HepG2 (cell line): ENCODE measurements around the gene SNCAIP. TPM values are rescaled to one million over a fixed set of nuclear protein-coding genes. Genes with fewer than 3 reads are reported as not detected.

ENCODE experiments used
- ATAC-seq: fragments of 200-7000 bp; cut with Tn5 transposase; 3 replicates; pipeline ENCODE4 v1.9.1; 2020; ENCODE audit warnings: mild to moderate bottlenecking, moderate library complexity
- BruUV-seq: library from RNA; stranded (reverse); fragments of 400-500 nt; replicated peaks from 2 replicates; lab custom pipeline; 2021; lab: Mats Ljungman, UMichigan
- CTCF ChIA-PET: fragments of 300-600 bp; formaldehyde crosslinking; extraction: SDS; loops from one replicate; lab custom pipeline; 2021; ENCODE audit warnings: low total read pairs, inconsistent platforms, low intra/inter-chr PET ratio; lab: Yijun Ruan, JAX
- POLR2A ChIA-PET: fragments of 350-600 bp; sonication (Branson Sonifier 250); formaldehyde crosslinking; loops from one replicate; lab custom pipeline; 2020; ENCODE audit warnings: antibody characterized with exemption, inconsistent platforms; lab: Yijun Ruan, JAX
- DNase-seq: peaks from one replicate; pipeline ENCODE4 v3.0.0-alpha.2; 2015; ENCODE audit warnings: low spot score
- FAIRE-seq: peaks from 3 replicates; lab custom pipeline; 2011; peaks lifted over from hg19 to GRCh38; lab: Jason Lieb, UNC
- H2AFZ ChIP-seq: one replicate; pipeline ENCODE4 v1.6.1; 2011; ENCODE audit warnings: low read length, inconsistent platforms
- H3K27ac ChIP-seq: fragments of 300-600 bp; 3 replicates; pipeline ENCODE4 v1.8.0; 2011; ENCODE audit warnings: mixed run types, mild to moderate bottlenecking, mixed read lengths, low read length, inconsistent platforms; ENCODE audit not compliant: insufficient read depth; ENCODE audit errors: extremely low read length
- H3K27me3 ChIP-seq, 2 experiments: fragments of 200-600 bp in 1 of 2; 2 replicates in 1 of 2; 3 replicates in 1 of 2; pipeline versions ENCODE4 v1.6.0 to v1.8.0; 2011; ENCODE audit warnings: low read length in 2 of 2, mild to moderate bottlenecking in 2 of 2, moderate library complexity in 2 of 2, inconsistent platforms in 1 of 2; ENCODE audit not compliant: insufficient read depth in 2 of 2, control insufficient read depth in 1 of 2
- H3K36me3 ChIP-seq, 2 experiments: fragments of 200-600 bp in 1 of 2; replicated peaks in 1 of 2; 2 replicates in 1 of 2; 3 replicates in 1 of 2; pipeline versions ENCODE4 v1.5.1 to v1.8.0; 2011; ENCODE audit warnings: low read length in 2 of 2, inconsistent platforms in 1 of 2; ENCODE audit not compliant: insufficient read depth in 2 of 2, control insufficient read depth in 1 of 2
- H3K4me1 ChIP-seq: 2 replicates; pipeline ENCODE4 v1.5.1; 2012; ENCODE audit warnings: low read length, inconsistent platforms; ENCODE audit not compliant: insufficient read depth
- H3K4me2 ChIP-seq: 2 replicates; pipeline ENCODE4 v1.6.0; 2011; ENCODE audit warnings: low read depth, low read length, inconsistent platforms
- H3K4me3 ChIP-seq, 3 experiments: fragments of 200-600 bp in 1 of 3; sonication (generic), shearing (Covaris generic) in 1 of 3; replicated peaks in 1 of 3; 2 replicates each; pipeline ENCODE4 v1.5.1; 2011 to 2016; ENCODE audit warnings: low read length in 3 of 3, inconsistent platforms in 2 of 3, low read depth in 2 of 3, mild to moderate bottlenecking in 2 of 3, control low read depth in 1 of 3, mixed read lengths in 1 of 3; ENCODE audit not compliant: insufficient read depth in 1 of 3
- H3K79me2 ChIP-seq: one replicate; pipeline ENCODE4 v1.6.1; 2011; ENCODE audit warnings: low read length, inconsistent platforms; ENCODE audit not compliant: insufficient read depth
- H3K9ac ChIP-seq: 2 replicates; pipeline ENCODE4 v1.6.0; 2011; ENCODE audit warnings: mild to moderate bottlenecking, low read depth, low read length, inconsistent platforms; ENCODE audit not compliant: insufficient read depth
- H3K9me3 ChIP-seq: 2 replicates; pipeline ENCODE4 v1.5.1; 2012; ENCODE audit warnings: mild to moderate bottlenecking, low read length
- H4K20me1 ChIP-seq: 2 replicates; pipeline ENCODE4 v1.6.0; 2011; ENCODE audit warnings: inconsistent platforms, mild to moderate bottlenecking, low read length, moderate library complexity; ENCODE audit not compliant: insufficient read depth
- DMAP1 ChIP-seq: IDR thresholded peaks from 2 replicates; pipeline ENCODE4 v1.6.1; 2016
- GLMP ChIP-seq: sonication (generic); formaldehyde crosslinking; IDR thresholded peaks from 2 replicates; pipeline ENCODE4 v1.9.0; 2021; ENCODE audit warnings: missing genetic modification reagents, mild to moderate bottlenecking, borderline replicate concordance
- HOXD1 ChIP-seq: sonication (generic); formaldehyde crosslinking; IDR thresholded peaks from 2 replicates; pipeline ENCODE4 v1.5.0; 2020; ENCODE audit warnings: missing genetic modification reagents
- ISL2 ChIP-seq: sonication (generic); formaldehyde crosslinking; IDR thresholded peaks from 2 replicates; pipeline ENCODE4 v1.5.0; 2020; ENCODE audit warnings: missing genetic modification reagents
- MBNL3 ChIP-seq: fragments of 250-450 bp; sonication (Bioruptor Pico); conservative IDR thresholded peaks from 2 replicates; pipeline ENCODE4 v1.8.0; 2022; ENCODE audit warnings: mild to moderate bottlenecking, inconsistent platforms
- MEF2D ChIP-seq: sonication (generic); formaldehyde crosslinking; IDR thresholded peaks from 2 replicates; pipeline ENCODE4 v1.5.1; 2020; ENCODE audit warnings: mild to moderate bottlenecking, missing genetic modification reagents
- NFKBIZ ChIP-seq: IDR thresholded peaks from 2 replicates; pipeline ENCODE4 v1.6.1; 2018; ENCODE audit warnings: missing genetic modification reagents, missing compliant biosample characterization
- THAP11 ChIP-seq: IDR thresholded peaks from 2 replicates; pipeline ENCODE4 v1.6.1; 2016; ENCODE audit warnings: missing biosample characterization, missing genetic modification reagents
- TIGD3 ChIP-seq: sonication (generic); formaldehyde crosslinking; IDR thresholded peaks from 2 replicates; pipeline ENCODE4 v1.5.1; 2020; ENCODE audit warnings: mild to moderate bottlenecking, missing genetic modification reagents, borderline replicate concordance
- ZNF331 ChIP-seq: sonication (generic); formaldehyde crosslinking; IDR thresholded peaks from 2 replicates; pipeline ENCODE4 v1.4.0; 2020; ENCODE audit warnings: missing genetic modification reagents
- ZNF44 ChIP-seq: sonication (generic); formaldehyde crosslinking; IDR thresholded peaks from 2 replicates; pipeline ENCODE4 v1.5.1; 2020; ENCODE audit warnings: mild to moderate bottlenecking, missing genetic modification reagents
- ZNF543 ChIP-seq: sonication (generic); formaldehyde crosslinking; IDR thresholded peaks from 2 replicates; pipeline ENCODE4 v1.4.0; 2020; ENCODE audit warnings: mild to moderate bottlenecking, missing genetic modification reagents
- ZNF567 ChIP-seq: sonication (generic); formaldehyde crosslinking; IDR thresholded peaks from 2 replicates; pipeline ENCODE4 v1.8.1; 2023; ENCODE audit warnings: mild to moderate bottlenecking, missing genetic modification reagents, borderline replicate concordance
- ZNF629 ChIP-seq: sonication (generic); formaldehyde crosslinking; conservative IDR thresholded peaks from 2 replicates; pipeline ENCODE4 v1.5.0; 2020; ENCODE audit warnings: missing genetic modification reagents
- ZNF781 ChIP-seq: sonication (generic); formaldehyde crosslinking; IDR thresholded peaks from 2 replicates; pipeline ENCODE4 v1.5.1; 2020; ENCODE audit warnings: borderline replicate concordance, mild to moderate bottlenecking, missing genetic modification reagents; ENCODE audit errors: not compliant biosample characterization
- WGBS: methylation state at CpG from one replicate; pipeline ENCODE4 v1.1.6; 2017; ENCODE audit warnings: low lambda C conversion rate; 5-methylcytosine and 5-hydroxymethylcytosine counted together
- in situ Hi-C: cut with HindIII; loops from 2 replicates; pipeline ENCODE4 v1.10.0; 2017; ENCODE audit warnings: low pct_unique_long_range_greater_than_20kb; ENCODE audit not compliant: extremely low pct_ligation_motif_present
- intact Hi-C: fragments of 100-400 bp; cut with micrococcal nuclease; formaldehyde crosslinking; loops from one replicate; pipeline ENCODE4 v1.10.0; 2022; ENCODE audit not compliant: unreplicated experiment
- polyA plus RNA-seq, 8 experiments: library from polyadenylated mRNA; depleted of rRNA in 3 of 8; stranded (reverse) in 7 of 8; unstranded in 1 of 8; fragments of >200 nt; fragmentation: Illumina TruSeq in 4 of 8; extraction: Trizol in 4 of 8; gene quantifications; 2 replicates each; pipeline versions ENCODE4 v1.2.1 to v1.2.3, GENCODE V29; 2011 to 2016; ENCODE audit warnings: low read depth in 4 of 8, missing spikeins in 1 of 8, mixed read lengths in 1 of 8; ENCODE audit not compliant: insufficient read depth in 1 of 8
- total RNA-seq, 5 experiments: library from RNA; depleted of rRNA; stranded (reverse); fragments of >200 nt; fragmentation: Illumina TruSeq; extraction: Trizol; gene quantifications; 2 replicates each; pipeline ENCODE4 v1.2.3, GENCODE V29; 2016; ENCODE audit warnings: low read depth in 1 of 5

SNCAIP gene
- total and polyA plus RNA-seq, 2 of the 13 experiments (the other 11 are each of a cell fraction or from before 2014, with no cell fraction given) = not detected

GRCh38 chr5:122394284-122394930 lies 82.4 kb downstream of the SNCAIP start:
- H3K27me3 ChIP-seq = no peaks in the 10 kb centered on the region
- POLR2A ChIA-PET = no interaction called here

More at GRCh38 chr5:122394284-122394930, 82.4 kb downstream of the SNCAIP start:
- CTCF ChIA-PET = no interaction called here
- FAIRE-seq (no peak), ATAC-seq (no peak), DNase-seq (no peak)
- 49% methylated on average over 6 of the region's 6 CpGs for WGBS
- in situ Hi-C loops (no loop called here), intact Hi-C loops (no loop called here)
- H3K9ac ChIP-seq = no peak overlapping the region
- no peak overlapping the region for H3K27ac ChIP-seq
- H3K4me2 ChIP-seq = no peak overlapping the region
- H3K4me1 ChIP-seq = no peaks in the 10 kb centered on the region
- no peaks in the 10 kb centered on the region for H3K36me3 ChIP-seq
- TF ChIP-seq TIGD3 = no peak
- no peak for TF ChIP-seq HOXD1 (CRISPR knock-in tag)
- no peak for TF ChIP-seq ZNF781
- TF ChIP-seq NFKBIZ (CRISPR knock-in tag) = no peak
- TF ChIP-seq GLMP (CRISPR knock-in tag) = no peak
- no peak for TF ChIP-seq ZNF629
- no peak for TF ChIP-seq ZNF331 (CRISPR knock-in tag)
- no peak for TF ChIP-seq ZNF543 (CRISPR knock-in tag)
- no peak for TF ChIP-seq ZNF44 (CRISPR knock-in tag)
- no peak for TF ChIP-seq ISL2 (CRISPR knock-in tag)
- no peak for TF ChIP-seq ZNF567 (CRISPR knock-in tag)
- TF ChIP-seq DMAP1 = no peak
- no peak for TF ChIP-seq MEF2D (CRISPR knock-in tag)
- no peak for TF ChIP-seq THAP11 (CRISPR knock-in tag)
- no peak for TF ChIP-seq MBNL3
- no peaks in the 10 kb centered on the region for H4K20me1 ChIP-seq
- no peak overlapping the region for H2AFZ ChIP-seq
- no peak overlapping the region for H3K4me3 ChIP-seq
- H3K79me2 ChIP-seq = no peaks in the 10 kb centered on the region
- BruUV-seq = no TSS peak
- H3K9me3 ChIP-seq = no peaks in the 10 kb centered on the region
